Body of pancreas (tissue), 4 donors: ENCODE results near the gene CIAO2B. TPM values are rescaled to one million over a fixed set of nuclear protein-coding genes. Genes with fewer than 3 reads are reported as not detected.

Experiments
- ATAC-seq: fragments of 150-250 bp; one replicate; pipeline ENCODE4 v1.9.1; 2016
- DNase-seq, 4 donors: peaks; one replicate each; pipeline ENCODE4 v3.0.0-alpha.2; 2019
- H3K27ac ChIP-seq, 4 donors: fragments of 200-600 bp; sonication (generic); 1 replicate in 3 of 4; 2 replicates in 1 of 4; pipeline versions ENCODE4 v1.5.1 to v1.6.1; 2016 to 2019; ENCODE audit warnings: mild to moderate bottlenecking in 1 of 4, mixed read lengths in 1 of 4, moderate library complexity in 1 of 4
- H3K27me3 ChIP-seq, 2 donors: fragments of 200-600 bp; sonication (generic); one replicate each; pipeline ENCODE4 v1.6.0; 2016; ENCODE audit warnings: mild to moderate bottlenecking in 1 of 2
- H3K36me3 ChIP-seq, 2 donors: fragments of 200-600 bp; sonication (generic); replicated peaks in 1 of 2; 2 replicates each; pipeline ENCODE4 v1.5.1; 2016; ENCODE audit warnings: low read depth in 2 of 2; ENCODE audit not compliant: insufficient read depth in 1 of 2
- H3K4me1 ChIP-seq: fragments of 200-600 bp; sonication (generic); one replicate; pipeline ENCODE4 v1.6.0; 2016
- H3K4me3 ChIP-seq, 2 donors: fragments of 200-600 bp; sonication (generic); 1 replicate in 1 of 2; 2 replicates in 1 of 2; pipeline ENCODE4 v1.5.1; 2016 to 2019
- H3K9me3 ChIP-seq, 3 donors: fragments of 200-600 bp; sonication (generic); 1 replicate in 2 of 3; 2 replicates in 1 of 3; pipeline ENCODE4 v1.5.1; 2016
- POLR2A ChIP-seq, 3 donors: fragments of 450-650 bp; IDR thresholded peaks; one replicate each; pipeline ENCODE4 v1.6.1; 2016; ENCODE audit warnings: antibody characterized with exemption in 3 of 3, mild to moderate bottlenecking in 2 of 3
- WGBS, 2 donors: methylation state at CpG; one replicate each; pipeline ENCODE4 v1.1.5; 2017; 5-methylcytosine and 5-hydroxymethylcytosine counted together
- intact Hi-C: fragments of 100-400 bp; cut with DNase I; formaldehyde crosslinking; loops from one replicate; pipeline ENCODE4 v1.15.1; 2023
- total RNA-seq, 2 donors: library from RNA; depleted of rRNA; stranded (reverse); fragments of >200 nt; gene quantifications; one replicate each; pipeline ENCODE4 v1.1.0, GENCODE V29; 2016
- TF ChIP-seq, protein P1 (sequence below), 7 experiments: fragments of 450-650 bp in 4 of 7; fragments of 200-600 bp in 3 of 7; sonication (generic) in 3 of 7; IDR thresholded peaks; one replicate each; pipeline ENCODE4 v1.5.1; 2016 to 2019; ENCODE audit warnings: antibody characterized with exemption in 7 of 7

The CIAO2B gene
- total RNA-seq, 2 donors from 2014 or later: 7.6 to 15.3 TPM

DNA sequence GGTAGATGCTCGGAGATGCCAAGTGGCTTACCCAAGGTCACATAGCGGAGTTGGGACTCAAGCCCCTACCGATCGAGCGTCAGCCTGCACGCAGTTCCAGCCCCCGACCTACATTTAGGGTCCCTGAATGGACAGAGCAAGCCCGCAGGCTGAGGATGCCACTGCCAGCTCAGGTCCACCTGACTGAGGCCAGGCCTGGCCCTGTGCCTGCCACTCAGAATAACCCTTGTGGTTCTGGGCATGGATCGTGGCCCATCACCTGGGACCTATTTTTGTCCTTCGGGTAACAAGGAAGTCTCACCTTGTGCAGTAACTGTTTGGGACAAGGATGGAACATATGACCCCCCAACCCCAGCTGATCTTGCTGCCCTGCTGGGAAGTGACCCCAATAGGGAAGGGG, 32.6 kb downstream of the CIAO2B start:
- Histone ChIP-seq H3K4me1 (peaks cover 45% of the 10 kb centered on the region), H3K27me3 (no peaks in the 10 kb centered on the region), H3K9me3 (no peaks in the 10 kb centered on the region), H3K27ac (no peak overlapping the region), H3K36me3 (no peaks in the 10 kb centered on the region), H3K4me3 (no peak overlapping the region)
- TF ChIP-seq, protein P1, sequence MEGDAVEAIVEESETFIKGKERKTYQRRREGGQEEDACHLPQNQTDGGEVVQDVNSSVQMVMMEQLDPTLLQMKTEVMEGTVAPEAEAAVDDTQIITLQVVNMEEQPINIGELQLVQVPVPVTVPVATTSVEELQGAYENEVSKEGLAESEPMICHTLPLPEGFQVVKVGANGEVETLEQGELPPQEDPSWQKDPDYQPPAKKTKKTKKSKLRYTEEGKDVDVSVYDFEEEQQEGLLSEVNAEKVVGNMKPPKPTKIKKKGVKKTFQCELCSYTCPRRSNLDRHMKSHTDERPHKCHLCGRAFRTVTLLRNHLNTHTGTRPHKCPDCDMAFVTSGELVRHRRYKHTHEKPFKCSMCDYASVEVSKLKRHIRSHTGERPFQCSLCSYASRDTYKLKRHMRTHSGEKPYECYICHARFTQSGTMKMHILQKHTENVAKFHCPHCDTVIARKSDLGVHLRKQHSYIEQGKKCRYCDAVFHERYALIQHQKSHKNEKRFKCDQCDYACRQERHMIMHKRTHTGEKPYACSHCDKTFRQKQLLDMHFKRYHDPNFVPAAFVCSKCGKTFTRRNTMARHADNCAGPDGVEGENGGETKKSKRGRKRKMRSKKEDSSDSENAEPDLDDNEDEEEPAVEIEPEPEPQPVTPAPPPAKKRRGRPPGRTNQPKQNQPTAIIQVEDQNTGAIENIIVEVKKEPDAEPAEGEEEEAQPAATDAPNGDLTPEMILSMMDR (IDR thresholded peaks at IDR 0.05): no peak
- intact Hi-C loops: no loop called here
- WGBS, 2 donors: 70 to 81% methylated on average over 2 to 10 of the region's 10 CpGs
- DNase-seq (no peak), ATAC-seq (no peak)

DNA sequence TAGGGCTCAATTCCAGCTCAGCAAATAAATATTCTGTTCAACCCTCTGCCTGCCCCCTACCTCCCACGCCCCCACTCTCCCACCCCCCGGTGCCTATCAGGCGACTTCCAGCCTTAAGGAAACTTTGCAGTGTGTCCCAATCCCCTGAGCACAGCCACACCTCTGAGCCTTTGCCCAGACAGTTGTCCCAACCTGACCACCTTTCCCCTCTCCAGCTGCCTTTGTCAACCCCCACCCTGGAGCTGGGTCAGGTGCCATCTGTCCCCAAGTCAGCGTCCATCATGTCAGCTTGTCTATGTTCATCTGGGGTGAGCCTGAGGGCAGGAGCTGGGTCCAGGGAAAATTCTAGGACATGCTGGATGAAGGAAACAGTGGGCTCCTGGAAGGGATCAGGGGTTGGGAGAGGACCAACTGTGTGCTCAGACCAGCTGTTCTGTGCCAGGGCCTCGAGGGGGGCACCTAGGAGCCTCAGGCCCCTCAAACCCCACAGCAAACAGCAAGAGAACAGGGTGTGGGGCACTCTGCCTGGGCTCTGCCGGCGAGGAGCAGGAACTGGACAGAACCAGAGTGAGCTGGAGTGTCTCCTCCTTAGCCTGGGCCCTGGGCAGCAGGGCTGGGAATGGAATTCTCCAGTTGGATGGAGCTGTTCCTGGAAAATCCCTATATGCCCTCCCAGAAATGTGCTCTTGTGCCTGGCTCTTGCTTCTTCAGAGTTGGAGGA, 33.3 kb downstream of the CIAO2B start:
- ATAC-seq: no peak
- H3K27ac ChIP-seq: peak overlapping the region in 2 of 4 donors; percentile 55 to 71
- no peak overlapping the region for H3K4me3 ChIP-seq
- intact Hi-C loops: no loop called here
- DNase-seq: no peak
- no peaks in the 10 kb centered on the region for H3K36me3 ChIP-seq
- WGBS, 2 donors: 41 to 53% methylated on average over 6 to 7 of the region's 7 CpGs
- H3K27me3 ChIP-seq: no peaks in the 10 kb centered on the region
- H3K9me3 ChIP-seq: no peaks in the 10 kb centered on the region
- H3K4me1 ChIP-seq: peaks cover 43% of the 10 kb centered on the region
- TF ChIP-seq, protein P1 (IDR thresholded peaks at IDR 0.05): no peak

DNA sequence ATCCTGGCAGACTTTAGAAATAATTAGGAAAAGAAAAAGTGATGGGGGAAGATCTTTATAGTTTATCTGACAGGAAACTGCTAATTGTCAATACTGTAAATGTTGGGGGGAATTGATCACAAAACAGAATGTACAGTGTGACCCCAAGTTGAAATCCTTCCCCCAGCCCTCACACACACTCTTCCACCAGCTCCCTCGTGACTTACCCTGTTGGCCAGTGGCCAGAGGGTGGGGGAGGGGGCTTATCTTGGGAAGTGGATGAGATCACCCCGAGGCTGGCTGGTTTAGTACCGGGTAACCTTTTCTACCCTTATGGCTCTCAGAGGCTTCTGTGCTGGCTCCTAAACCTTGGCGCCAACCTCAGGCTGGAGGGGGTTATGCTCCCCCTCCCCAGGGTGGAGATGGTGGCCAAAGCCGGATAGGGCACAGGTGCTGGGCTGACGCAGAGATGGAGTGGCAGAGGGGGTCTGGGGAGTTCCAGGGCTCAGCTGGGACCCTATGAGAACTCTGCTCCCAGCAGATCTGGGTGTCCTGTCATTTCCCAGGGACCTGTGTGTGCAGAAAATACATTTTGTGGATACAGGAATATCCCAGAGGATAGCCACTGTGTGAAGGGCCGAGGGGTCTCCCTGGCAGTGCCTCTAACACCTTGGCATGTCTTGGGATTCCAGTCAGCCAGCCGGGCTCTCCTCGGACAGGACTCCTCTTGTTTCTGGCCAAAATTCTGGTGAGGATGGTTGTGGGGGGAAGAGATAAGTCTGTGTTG, 34.1 kb downstream of the CIAO2B start:
- 23 to 24% methylated on average over 5 to 9 of the region's 9 CpGs for WGBS, 2 donors
- no peaks in the 10 kb centered on the region for H3K36me3 ChIP-seq
- H3K4me3 ChIP-seq: no peak overlapping the region
- ATAC-seq (peak; percentile 82), DNase-seq (peak; percentile 88 to 93 (median 90))
- TF ChIP-seq, protein P1 (IDR thresholded peaks at IDR 0.05): no peak
- TF ChIP-seq POLR2A (IDR thresholded peaks at IDR 0.05): peak in 2 of 3 donors; percentile 36 to 47
- H3K4me1 ChIP-seq: peaks cover 36% of the 10 kb centered on the region
- intact Hi-C loops: no loop called here
- H3K27ac ChIP-seq: peak overlapping the region in 3 of 4 donors; percentile 44 to 71 (median 55)
- no peaks in the 10 kb centered on the region for H3K9me3 ChIP-seq
- no peaks in the 10 kb centered on the region for H3K27me3 ChIP-seq

DNA sequence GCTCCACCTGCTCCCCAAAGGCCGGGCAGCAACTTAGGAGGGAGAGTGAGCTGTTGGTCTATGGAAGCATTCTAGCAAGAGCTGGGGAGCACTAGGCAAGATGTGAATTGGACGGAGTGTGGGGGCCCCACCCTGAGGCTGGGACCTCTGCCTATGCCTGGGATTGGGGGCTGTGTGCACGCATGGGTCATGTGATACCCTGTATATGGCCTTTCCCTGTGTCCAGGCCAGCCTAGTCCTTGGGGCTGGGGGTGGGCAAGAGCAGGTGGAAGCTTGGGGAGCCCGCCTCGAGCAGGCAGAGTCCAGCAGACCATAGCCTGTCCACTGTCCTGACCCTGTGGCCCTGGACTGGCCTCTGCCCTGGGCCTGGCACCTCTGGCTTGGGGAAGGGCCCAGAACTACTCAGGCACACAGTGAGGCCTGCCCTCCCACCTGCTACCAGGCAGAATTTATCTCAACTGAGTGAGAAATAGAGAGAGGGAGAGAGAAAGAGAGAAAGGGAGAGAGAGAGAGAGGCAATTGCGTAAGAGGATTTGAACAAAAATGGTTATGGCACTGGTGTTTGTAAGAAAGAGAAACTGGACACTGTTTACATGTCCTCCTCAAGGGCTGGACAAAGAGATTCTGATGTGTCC, 34.8 kb downstream of the CIAO2B start:
- Histone ChIP-seq H3K27me3 (no peaks in the 10 kb centered on the region), H3K4me1 (peaks cover 29% of the 10 kb centered on the region), H3K9me3 (no peaks in the 10 kb centered on the region), H3K27ac (peak overlapping the region in 3 of 4 donors; percentile 30 to 71 (median 31)), H3K36me3 (no peaks in the 10 kb centered on the region), H3K4me3 (no peak overlapping the region)
- intact Hi-C loops: no loop called here
- ATAC-seq (peak; percentile 16), DNase-seq (no peak)
- TF ChIP-seq POLR2A (IDR thresholded peaks at IDR 0.05): no peak
- WGBS, 2 donors: 84 to 94% methylated on average over 6 of the region's 6 CpGs

DNA sequence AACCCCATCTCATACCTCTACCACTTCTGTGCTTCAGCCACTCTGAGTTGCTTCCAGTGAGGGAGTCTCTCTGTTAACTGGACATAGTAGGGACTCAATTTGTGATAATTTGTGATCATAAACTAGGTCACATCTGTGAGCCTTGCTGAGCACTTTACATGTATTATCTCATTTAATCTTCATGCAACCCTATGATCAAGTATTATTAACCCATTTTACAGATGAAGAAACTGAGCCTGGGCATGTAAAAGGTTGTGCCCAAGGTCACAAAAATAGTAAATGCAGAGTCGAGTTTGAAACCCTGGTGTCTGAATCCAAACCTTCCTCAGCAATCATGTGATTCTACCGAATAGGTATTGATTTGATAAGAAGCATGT, 35.3 kb downstream of the CIAO2B start:
- Histone ChIP-seq H3K27ac (no peak overlapping the region), H3K36me3 (no peaks in the 10 kb centered on the region), H3K4me1 (peaks cover 24% of the 10 kb centered on the region), H3K4me3 (no peak overlapping the region), H3K27me3 (no peaks in the 10 kb centered on the region), H3K9me3 (no peaks in the 10 kb centered on the region)
- ATAC-seq (no peak), DNase-seq (no peak)
- WGBS, 2 donors: 39 to 42% methylated on average over 2 of the region's 2 CpGs
- TF ChIP-seq, protein P1 (IDR thresholded peaks at IDR 0.05): no peak
- no peak for TF ChIP-seq POLR2A (IDR thresholded peaks at IDR 0.05)
- intact Hi-C loops: no loop called here
